Astrocyte of the cerebellum (primary cell): ENCODE measurements around the gene VMO1.
A peak's percentile ranks its signal among the peaks of the same experiment; 100 is the strongest.

Experiments
- DNase-seq: peaks from one replicate; pipeline ENCODE4 v3.0.0-alpha.2; 2011; ENCODE audit warnings: low read depth
- H3K4me3 ChIP-seq: 2 replicates; pipeline ENCODE4 v1.5.1; 2011; ENCODE audit warnings: mild to moderate bottlenecking, low read depth, low read length, moderate library complexity
- in situ Hi-C: cut with HindIII; loops from 2 replicates; pipeline ENCODE4 v1.10.0; 2017; ENCODE audit warnings: low sequenced_read_pairs
- TF ChIP-seq, protein P1 (sequence below): IDR thresholded peaks from 2 replicates; pipeline ENCODE4 v1.5.1; 2012; ENCODE audit warnings: low read length, low read depth, moderate library complexity, mild to moderate bottlenecking; ENCODE audit errors: missing control alignments

The VMO1 gene

DNA sequence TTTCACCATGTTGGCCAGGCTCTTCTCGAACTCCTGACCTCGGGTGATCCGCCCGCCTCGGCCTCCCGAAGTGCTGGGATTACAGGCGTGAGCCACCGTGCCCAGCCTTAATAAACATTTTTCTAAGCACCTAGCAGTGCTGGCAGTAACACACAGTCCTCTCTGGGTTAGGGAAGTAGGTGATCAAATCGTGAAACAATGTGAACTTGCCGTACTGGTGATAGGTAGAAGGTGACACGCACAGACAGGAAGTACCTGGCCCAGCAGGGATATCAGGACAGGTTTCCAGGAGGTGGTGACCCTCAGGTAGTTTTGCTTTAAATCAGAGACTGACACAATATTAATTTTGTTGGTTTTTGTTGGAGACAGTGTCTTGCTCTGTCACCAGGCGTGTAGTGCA lies 25.3 kb upstream of the VMO1 start:
- DNase-seq: no peak
- in situ Hi-C loops: no loop called here
- TF ChIP-seq, protein P1, sequence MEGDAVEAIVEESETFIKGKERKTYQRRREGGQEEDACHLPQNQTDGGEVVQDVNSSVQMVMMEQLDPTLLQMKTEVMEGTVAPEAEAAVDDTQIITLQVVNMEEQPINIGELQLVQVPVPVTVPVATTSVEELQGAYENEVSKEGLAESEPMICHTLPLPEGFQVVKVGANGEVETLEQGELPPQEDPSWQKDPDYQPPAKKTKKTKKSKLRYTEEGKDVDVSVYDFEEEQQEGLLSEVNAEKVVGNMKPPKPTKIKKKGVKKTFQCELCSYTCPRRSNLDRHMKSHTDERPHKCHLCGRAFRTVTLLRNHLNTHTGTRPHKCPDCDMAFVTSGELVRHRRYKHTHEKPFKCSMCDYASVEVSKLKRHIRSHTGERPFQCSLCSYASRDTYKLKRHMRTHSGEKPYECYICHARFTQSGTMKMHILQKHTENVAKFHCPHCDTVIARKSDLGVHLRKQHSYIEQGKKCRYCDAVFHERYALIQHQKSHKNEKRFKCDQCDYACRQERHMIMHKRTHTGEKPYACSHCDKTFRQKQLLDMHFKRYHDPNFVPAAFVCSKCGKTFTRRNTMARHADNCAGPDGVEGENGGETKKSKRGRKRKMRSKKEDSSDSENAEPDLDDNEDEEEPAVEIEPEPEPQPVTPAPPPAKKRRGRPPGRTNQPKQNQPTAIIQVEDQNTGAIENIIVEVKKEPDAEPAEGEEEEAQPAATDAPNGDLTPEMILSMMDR: no peak
- no peak overlapping the region for H3K4me3 ChIP-seq

DNA sequence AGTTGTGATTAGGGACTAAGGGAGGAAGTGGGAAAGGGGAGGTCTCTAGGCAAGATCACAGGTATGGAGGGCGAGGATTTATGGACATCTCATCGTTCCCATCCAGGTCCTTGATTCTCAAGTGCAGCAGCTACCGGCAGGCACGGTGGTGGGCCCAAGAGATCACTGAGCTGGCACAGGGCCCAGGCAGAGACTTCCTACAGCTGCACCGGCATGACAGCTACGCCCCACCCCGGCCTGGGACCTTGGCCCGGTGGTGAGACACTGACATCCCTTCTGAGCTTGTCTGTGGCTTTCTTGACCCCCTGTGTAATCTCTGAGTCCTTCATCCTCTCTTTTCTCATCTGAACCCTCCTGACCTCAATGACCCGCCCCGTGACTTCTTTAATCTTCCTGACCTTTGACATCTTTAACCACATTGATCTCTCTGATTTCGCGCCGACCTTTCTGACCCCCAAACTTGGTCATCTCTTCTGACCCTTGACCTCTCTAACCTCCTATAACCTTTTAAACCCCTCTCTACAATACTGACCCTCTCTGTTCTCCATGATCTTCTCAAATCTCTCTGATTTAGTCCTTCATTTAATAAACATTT lies 24.6 kb upstream of the VMO1 start:
- H3K4me3 ChIP-seq: no peak overlapping the region

DNA sequence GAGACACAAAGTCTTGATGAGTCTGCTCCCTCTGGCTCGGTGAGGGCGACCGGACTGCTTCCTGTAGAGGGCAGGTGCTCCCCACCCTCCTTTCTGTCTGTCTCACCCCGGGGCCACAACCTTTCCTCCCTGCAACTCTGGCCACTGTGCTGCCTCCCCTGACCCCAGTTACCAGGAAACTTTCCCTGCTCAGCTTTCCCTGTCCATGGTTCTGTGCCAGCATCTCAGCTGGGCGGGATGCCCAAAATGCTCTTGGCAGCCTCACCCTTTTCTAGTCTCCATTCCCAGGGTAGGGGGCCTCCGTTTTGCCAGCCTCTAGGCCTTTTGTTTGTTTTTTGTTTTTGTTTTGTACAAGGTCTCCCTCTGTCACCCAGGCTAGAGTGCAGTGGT lies 22.2 kb upstream of the VMO1 start:
- no peak for DNase-seq
- peak overlapping the region; percentile 72 for H3K4me3 ChIP-seq
- in situ Hi-C loops: no loop called here
- TF ChIP-seq, protein P1: no peak

More for the DNA sequence above, 24.6 kb upstream of the VMO1 start:
- DNase-seq: no peak
- TF ChIP-seq, protein P1: no peak
- in situ Hi-C loops: no loop called here

DNA sequence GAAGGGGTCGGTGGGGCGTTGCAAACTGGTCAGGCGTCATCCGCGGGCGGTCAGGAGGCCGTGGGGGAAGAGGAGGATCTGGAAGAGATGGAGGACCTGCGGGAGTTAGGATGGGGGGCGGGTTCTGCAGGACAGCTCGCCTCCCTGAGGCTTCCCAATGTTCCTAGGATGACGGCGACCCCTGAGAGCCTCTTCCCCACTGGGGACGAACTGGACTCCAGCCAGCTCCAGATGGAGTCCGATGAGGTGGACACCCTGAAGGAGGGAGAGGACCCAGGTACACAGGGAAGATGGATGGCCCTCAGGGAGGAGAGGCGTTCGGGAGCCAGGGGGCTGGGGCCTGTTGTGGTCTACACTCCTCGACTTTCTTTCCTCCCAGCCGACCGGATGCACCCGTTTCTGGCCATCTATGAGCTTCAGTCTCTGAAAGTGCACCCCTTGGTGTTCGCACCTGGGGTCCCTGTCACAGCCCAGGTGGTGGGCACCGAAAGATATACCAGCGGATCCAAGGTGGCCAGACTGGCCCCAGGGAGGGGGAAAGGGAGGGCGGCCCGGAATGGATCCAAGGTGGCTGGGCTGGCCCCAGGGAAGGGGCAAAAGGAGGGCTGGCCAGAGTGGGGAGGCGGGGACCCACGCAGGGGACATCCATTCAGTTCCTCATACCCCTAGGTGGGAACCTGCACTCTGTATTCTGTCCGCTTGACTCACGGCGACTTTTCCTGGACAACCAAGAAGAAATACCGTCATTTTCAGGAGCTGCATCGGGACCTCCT lies 21.6 kb upstream of the VMO1 start:
- in situ Hi-C loops: no loop called here
- TF ChIP-seq, protein P1: no peak
- peak overlapping the region; percentile 72 for H3K4me3 ChIP-seq
- DNase-seq: no peak

DNA sequence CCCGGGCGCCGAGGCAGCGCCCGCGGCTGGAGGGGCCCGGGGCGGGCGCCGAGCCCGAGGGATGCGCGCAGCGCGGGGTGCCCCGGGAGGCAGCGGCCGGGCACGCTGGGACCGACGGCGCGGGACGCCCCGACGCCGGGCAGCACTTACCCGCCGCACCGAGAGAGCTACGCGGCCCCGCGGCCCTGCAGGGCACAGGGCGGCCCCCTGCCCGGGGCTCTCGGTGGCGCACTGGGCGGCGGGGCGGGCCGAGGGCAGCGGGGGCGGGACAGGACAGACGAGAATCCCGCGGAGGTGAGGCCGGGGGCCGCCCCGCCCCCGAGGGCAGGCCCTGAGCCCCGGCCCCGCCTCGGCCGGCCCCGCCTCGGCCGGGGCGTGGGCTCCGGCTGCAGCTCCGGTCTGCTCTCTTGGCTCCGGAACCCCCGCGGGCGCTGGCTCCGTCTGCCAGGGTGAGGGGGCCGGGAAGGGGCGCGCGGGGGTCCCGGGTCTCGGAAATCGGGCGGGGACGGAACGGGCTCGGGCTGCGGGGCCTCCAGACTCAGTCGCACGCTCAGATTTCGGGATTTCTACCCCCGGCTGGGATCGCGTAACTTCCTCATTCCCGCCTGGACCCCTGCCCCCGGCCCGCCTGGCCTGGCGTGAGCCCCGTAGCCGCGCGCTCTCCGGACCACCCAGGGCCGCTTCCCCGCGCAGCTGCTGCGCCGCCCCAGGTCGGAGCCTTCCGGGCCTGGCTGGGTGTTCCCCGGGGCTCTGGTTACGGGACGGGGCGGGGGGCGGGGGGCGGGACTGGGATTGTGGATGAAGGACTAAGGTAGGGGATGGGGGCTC lies 20.8 kb upstream of the VMO1 start, which contains the start of gene PLD2:
Gene PLD2, plus strand, starts transcription at position 376 of the 828 bp plus-strand sequence. CDS start 621 bp downstream, outside the sequence.
- TF ChIP-seq, protein P1: no peak
- in situ Hi-C loops: no loop called here

DNA sequence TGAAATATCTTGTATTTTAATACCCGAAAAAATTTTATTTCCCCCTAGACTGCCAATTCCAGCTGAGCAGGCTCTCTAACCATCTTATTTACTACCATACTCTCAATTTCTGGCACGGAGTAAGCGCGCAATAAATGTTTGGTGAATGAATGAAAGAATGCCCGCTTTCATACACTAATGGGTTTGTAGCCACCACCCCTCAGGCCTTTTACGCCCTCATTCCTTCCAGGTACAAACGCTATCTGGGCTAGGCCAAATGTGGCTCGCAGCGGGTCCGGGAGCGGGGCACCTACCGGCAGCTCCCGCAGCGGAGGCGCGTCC lies 20.3 kb upstream of the VMO1 start:
- H3K4me3 ChIP-seq: peak overlapping the region; percentile 72
- DNase-seq: no peak
- TF ChIP-seq, protein P1: no peak
- in situ Hi-C loops: no loop called here

More for the DNA sequence above, 20.8 kb upstream of the VMO1 start, which contains the start of gene PLD2:
- peak within 1 kb of the TSS; percentile 72 for H3K4me3 ChIP-seq
- peak; percentile 29 for DNase-seq
